Inflammatory macrophage treated with lipopolysaccharide for 4 hours (primary cell): ENCODE results near the gene NRBF2.

ENCODE experiments used
- DNase-seq: peaks from one replicate; pipeline ENCODE4 v3.0.0-alpha.2; 2020

Gene NRBF2

DNA sequence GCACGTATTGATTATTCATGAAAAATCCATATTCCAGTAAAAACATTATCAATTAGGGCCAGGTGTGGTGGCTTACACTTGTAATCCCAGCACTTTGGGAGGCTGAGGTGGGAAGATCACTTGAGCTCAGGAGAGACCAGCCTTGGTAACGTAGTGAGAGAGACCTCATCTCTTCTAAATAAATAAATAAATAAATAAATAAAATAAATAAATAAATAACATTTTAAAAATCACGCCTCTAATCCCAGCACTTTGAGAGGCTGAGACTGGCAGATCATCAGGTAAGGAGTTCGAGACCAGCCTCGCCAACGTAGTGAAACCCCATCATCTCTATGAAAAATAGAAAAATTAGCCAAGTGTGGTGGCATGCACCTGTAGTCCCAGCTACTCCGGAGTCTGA lies 32.1 kb downstream of the NRBF2 start:
- DNase-seq = no peak

DNA sequence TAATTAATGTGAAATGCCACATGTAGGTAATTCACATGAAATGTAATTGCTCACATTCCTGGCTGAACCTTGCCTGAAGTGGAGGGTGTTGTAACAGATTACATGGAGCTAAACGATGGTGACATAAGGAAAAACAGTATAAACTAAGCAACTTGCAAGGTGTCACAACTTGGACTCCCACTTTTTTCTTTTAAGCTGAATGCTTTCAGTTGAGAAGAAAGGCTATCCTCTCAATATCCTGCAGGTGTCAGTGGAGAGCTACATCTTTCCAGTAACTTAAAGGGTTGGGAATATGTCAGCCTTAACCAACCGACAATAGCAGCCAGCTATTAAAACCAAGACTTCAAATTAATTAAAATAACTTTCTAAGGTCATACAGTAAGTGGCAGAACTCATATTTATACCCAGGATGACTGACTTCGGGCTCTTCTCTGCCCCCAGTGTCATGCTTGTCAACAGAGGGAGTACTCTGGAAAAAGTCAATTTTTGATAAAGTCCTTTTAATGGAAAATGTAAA lies 33.7 kb downstream of the NRBF2 start:
- DNase-seq = peak; percentile 83

DNA sequence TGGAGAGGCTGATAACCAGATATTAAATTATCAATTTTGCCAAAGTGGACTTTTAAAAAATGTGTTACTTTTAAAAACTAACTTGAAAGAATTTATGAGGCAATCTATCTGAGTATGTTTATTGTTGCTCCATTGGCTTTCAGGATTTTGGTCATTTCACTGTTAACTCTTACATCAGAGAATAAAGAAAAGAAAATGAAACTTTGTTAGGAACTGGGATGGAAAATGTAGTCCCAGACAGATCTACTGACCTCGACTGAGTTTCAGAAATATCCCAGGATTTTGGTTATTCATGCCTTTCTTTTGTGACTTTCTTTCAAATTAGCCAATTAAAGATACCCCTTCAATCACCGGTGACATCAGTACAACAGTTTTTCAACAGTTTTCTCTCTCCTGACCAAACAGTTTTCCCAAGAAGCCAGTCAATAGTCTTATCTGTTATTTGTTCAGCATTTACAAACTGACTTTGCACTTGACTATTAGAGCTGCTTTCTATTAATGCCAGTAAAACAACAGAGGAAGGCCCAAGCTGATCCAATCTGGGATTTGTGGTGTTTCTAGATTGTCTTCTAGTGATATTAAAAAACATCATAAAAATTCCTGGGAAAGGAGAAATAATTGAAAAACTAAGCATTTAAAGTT lies 35.8 kb downstream of the NRBF2 start:
- peak; percentile 79 for DNase-seq

- DNase-seq = no peak
Observed at GRCh38 chr10:63169624-63170023, 36.5 kb downstream of the NRBF2 start.

DNA sequence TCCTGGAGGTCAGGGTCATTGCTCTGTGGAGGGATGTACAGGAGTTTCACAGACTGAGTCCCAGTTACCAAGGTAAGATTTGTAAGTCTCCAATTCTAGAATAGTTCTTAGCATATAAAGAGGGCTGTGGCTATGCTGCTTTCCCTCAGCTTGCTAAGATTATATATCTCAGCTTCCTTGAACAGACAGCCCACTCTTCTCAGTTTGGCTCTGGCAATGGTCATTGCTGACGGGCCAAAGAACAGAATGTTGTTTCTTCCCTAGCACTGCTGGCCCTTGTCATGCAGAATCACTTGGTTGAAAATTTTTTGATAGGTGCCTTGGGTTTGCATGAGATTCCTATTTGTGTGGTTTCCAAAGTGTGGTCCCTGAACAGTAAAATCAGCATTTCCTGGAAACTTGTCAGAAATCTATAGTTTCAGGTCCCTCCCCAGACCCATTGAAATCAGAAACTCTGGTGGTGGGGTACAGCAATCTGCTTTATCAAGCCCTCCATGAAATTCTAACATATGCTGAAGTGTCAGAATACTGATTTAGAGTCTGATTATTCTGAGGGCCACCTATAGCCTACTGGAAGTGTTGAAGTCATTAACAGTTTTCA lies 38.2 kb downstream of the NRBF2 start:
- no peak for DNase-seq

GRCh38 chr10:63171926-63172325 lies 38.8 kb downstream of the NRBF2 start:
- DNase-seq = no peak

GRCh38 chr10:63173468-63174232 lies 40.5 kb downstream of the NRBF2 start:
- peak; percentile 94 for DNase-seq

DNA sequence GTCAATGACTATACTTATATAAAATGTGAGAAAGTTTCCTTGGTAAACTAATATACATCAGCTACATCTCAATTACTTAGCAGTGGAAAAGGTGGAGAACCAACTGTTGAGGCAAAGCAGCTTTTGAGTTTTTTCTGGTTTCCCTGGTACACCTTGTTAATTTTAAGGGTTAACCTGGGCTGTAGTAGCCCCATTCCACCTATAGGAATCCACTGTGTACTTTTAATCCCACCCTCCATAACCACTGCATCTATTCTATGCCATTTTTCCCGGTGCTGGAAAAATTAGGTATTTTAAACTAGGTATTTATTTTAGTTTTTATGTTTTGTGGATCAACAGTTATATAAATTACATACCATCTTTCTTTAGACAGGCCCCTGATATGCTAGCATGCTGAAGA lies 42.4 kb downstream of the NRBF2 start:
- DNase-seq = no peak

DNA sequence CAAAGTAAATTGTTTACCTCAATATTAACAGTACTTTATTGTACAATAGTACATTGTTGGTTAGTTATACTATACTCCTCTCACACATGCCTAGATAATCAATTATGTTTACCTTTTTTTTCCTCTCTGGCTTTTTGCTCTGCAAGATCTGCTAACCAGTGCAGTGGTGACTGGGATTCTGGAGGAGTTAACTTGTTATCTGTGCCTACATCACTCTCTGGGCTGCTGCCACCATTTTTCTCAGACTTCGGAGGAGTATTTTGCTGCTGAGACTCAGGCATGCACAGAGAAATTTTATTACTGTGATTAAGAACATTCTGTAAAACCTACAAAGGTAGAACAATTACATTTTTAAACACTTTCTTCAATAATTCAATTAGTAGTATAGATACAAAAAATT lies 59.7 kb downstream of the NRBF2 start:
- DNase-seq = no peak

DNA sequence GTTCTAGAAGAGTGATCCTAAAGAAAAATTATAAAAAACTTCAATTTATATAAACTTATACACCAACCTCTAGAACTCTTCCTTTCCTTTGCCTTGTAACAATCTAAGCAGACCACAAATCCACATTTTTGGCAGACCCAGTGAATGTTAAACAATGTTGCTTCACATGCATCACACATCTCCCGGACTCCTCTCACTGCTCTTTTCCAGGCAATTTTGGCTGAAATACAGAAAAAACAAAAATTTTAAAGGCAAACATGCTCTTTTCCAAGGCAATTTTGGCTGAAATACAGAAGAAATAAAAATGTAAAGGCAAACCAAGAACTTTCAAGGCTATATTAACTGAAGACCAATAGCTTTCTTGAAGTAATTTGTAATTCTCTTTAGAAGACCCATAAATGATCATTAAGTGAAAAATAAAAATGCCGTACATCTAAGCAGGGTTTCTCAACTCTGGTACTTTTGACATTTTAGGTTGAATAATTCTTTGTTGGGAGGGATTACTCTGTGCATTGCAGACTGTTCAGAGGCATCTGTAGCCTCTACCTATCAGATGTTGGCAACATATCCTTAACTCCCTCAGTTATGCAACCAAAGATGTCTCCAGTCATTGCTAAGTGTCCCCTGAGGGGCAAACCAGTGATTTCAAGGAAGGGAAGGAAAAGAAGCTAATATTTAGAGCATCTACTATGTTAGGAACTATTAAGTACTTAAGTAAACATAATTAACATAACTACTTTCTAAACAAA lies 64.4 kb downstream of the NRBF2 start:
- no peak for DNase-seq

DNA sequence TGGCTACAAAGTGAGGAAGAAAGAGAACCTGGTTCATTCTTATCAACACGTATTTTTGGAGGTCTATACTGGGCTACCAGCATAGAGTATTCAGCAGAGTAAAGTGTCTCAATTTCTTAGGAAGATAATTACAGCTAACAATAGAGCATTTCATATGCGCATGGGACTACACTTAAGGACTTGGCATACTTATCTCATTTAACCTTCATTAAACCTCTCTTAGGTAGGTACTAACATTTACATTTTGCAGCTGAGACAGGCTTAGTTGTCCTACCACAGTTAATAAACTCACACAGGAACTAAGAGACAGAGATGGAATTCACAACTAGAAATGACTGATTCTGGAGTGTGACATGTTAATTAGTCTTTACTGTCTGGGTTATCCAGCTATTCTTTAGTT lies 66.6 kb downstream of the NRBF2 start:
- no peak for DNase-seq

DNA sequence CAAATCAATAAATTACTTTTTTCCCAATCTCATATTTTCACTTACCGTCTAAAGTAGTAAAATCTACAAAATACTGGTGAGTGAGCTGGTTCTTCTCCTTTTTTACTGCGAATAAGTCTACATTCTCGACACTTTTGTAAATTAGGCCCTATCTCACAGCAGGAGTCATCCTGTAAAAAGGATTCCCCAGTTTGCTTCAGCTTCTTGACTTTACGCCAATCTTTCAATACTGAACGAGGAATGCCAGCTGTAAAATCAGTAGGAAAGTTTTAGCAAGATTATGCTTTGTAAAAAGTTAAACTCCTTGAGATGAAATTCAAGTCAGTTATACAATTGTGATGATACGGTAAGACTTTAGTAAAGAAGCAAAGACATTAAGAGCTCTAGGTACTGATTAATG lies 67.3 kb downstream of the NRBF2 start:
- no peak for DNase-seq

GRCh38 chr10:63201118-63201517 lies 68.0 kb downstream of the NRBF2 start:
- DNase-seq = no peak
